Activated CD8-positive, alpha-beta T cell treated with anti-CD3 and anti-CD28 coated beads for 36 hours (primary cell): ENCODE data around the gene HMGA1. TPM values are rescaled to one million over a fixed set of nuclear protein-coding genes. Genes with fewer than 3 reads are reported as not detected.

Source experiments
- ATAC-seq: fragments of 200-7000 bp; cut with Tn5 transposase; one replicate; pipeline ENCODE4 v1.10.0; 2021; ENCODE audit warnings: mild to moderate bottlenecking, moderate library complexity
- CTCF ChIA-PET: fragments of 350-600 bp; sonication (Branson Sonifier 250); formaldehyde crosslinking; loops from one replicate; lab custom pipeline; 2021; ENCODE audit warnings: antibody characterized with exemption; lab: Charles Lee
- POLR2A ChIA-PET: fragments of 350-600 bp; sonication (Branson Sonifier 250); formaldehyde crosslinking; loops from one replicate; lab custom pipeline; 2021; ENCODE audit warnings: antibody characterized with exemption; lab: Charles Lee
- DNase-seq: peaks from one replicate; pipeline ENCODE4 v3.0.0-alpha.2; 2020
- H3K27ac Mint-ChIP-seq: one replicate; pipeline ENCODE4 v1.8.0; 2021; ENCODE audit warnings: mild to moderate bottlenecking, mixed read lengths
- H3K27me3 Mint-ChIP-seq: one replicate; pipeline ENCODE4 v1.8.0; 2021; ENCODE audit warnings: mixed read lengths
- H3K36me3 Mint-ChIP-seq: one replicate; pipeline ENCODE4 v1.8.0; 2021; ENCODE audit warnings: low read depth, mixed read lengths
- H3K4me1 Mint-ChIP-seq: one replicate; pipeline ENCODE4 v1.8.0; 2021; ENCODE audit warnings: low read depth, mixed read lengths
- H3K4me3 Mint-ChIP-seq: one replicate; pipeline ENCODE4 v1.8.0; 2021; ENCODE audit warnings: mild to moderate bottlenecking, moderate library complexity, mixed read lengths
- H3K9me3 Mint-ChIP-seq: one replicate; pipeline ENCODE4 v1.8.0; 2021; ENCODE audit warnings: mixed read lengths
- CTCF ChIP-seq: fragments of 200-600 bp; IDR thresholded peaks from one replicate; pipeline ENCODE4 v1.8.0; 2022; ENCODE audit warnings: antibody characterized with exemption, mild to moderate bottlenecking
- intact Hi-C: fragments of 100-400 bp; cut with micrococcal nuclease; formaldehyde crosslinking; loops from one replicate; pipeline ENCODE4 v1.10.0; 2022
- total RNA-seq, 2 experiments: library from RNA; stranded (reverse); gene quantifications; one replicate each; pipeline ENCODE4 v1.2.3, GENCODE V29; 2021

HMGA1 gene
- total RNA-seq, 2 experiments from 2014 or later: 683 to 709 TPM

- Mint-ChIP-seq H3K27ac (peak overlapping the region; percentile 53), H3K4me3 (peak overlapping the region; percentile 4), H3K36me3 (peaks cover 15% of the 10 kb centered on the region), H3K9me3 (no peaks in the 10 kb centered on the region), H3K4me1 (peaks cover 13% of the 10 kb centered on the region), H3K27me3 (no peaks in the 10 kb centered on the region)
- TF ChIP-seq CTCF: no peak
- intact Hi-C loops: loop anchor here (5.0 kb wide), 1 partner anchor 37 kb away; no protein-coding TSS in a partner anchor
- no peak for ATAC-seq
- POLR2A ChIA-PET: no interaction called here
- CTCF ChIA-PET: no interaction called here
- DNase-seq: no peak
These were observed 1.9 kb upstream of the HMGA1 start for GRCh38 chr6:34234667-34235306.

DNA sequence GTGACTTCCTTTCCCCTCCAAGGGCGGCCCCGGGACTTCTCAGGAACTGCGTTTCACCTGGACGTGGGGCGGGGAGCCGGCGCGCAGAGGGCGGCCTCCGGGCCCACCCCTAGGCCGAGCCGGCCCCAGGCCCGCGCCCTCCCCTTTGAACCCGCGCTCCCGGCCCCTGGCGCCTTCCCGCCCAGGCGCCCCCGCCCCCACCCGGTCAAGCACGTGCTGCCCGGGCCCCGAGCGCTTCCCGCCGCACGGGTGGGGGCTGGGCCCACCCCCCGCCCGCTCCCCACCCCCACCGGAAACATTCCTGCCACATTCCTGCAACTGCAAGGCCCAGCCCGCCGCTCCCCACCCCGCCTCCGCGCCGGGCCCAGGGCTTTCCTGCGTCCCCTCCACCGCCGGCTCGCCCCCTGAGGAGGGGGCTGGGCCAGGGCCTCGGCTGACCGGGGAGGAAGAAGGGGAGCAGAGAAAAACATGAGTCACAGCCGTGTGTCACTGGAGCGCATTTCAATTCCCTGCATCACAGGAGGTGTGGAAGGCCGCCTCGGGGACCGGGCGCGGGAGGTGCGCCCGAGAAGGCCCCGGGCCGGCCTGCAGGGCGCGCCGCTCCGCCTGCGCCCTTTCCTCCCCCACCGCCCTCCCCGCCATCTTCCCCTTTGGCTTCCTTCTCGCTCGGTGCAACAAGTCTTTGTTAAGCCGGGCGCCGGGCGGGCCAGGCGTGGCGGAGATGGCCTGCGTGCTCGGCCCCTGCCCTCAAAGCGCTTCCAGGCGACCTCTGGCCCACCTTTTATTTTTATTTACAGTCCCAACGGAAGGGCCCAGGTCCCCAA, 1.2 kb upstream of the HMGA1 start:
- H3K36me3 Mint-ChIP-seq: peaks cover 22% of the 10 kb centered on the region
- intact Hi-C loops: loop anchor here (5.0 kb wide), 1 partner anchor 38 kb away; no protein-coding TSS in a partner anchor
- ChIA-PET CTCF (no interaction called here), POLR2A (interaction anchor here (1.3 to 2.4 kb wide), 10 partner anchors 10 to 190 kb away, joined by 5 to 61 read pairs (median 10); partner anchors contain the start of genes RPS10 and SMIM29)
- no peak for TF ChIP-seq CTCF
- ATAC-seq: peak; percentile 60
- H3K9me3 Mint-ChIP-seq: no peaks in the 10 kb centered on the region
- peaks cover 20% of the 10 kb centered on the region for H3K4me1 Mint-ChIP-seq
- H3K27me3 Mint-ChIP-seq: no peaks in the 10 kb centered on the region
- H3K4me3 Mint-ChIP-seq: peak overlapping the region; percentile 85
- DNase-seq: peak; percentile 77
- H3K27ac Mint-ChIP-seq: peak overlapping the region; percentile 94

DNA sequence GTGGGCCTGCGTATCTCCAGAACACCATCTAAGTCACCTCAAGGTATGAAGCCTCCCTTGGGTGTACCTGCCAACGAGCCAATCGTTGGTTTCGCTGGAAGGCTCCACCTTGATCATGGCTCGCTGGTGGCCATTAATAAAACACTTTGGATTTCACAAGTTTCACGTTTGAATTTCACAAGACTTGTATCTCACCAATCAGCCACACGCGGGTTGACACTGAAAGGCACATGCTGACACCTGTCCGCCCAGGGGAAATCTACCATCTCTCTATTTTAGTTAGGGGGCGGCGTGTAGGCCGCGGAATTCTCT, 586 bp upstream of the HMGA1 start:
- TF ChIP-seq CTCF: no peak
- peaks cover 27% of the 10 kb centered on the region for H3K36me3 Mint-ChIP-seq
- ChIA-PET POLR2A (interaction anchor here (1.3 to 2.4 kb wide), 14 partner anchors 11 to 190 kb away, joined by 5 to 61 read pairs (median 8); partner anchors contain the start of genes NUDT3, RPS10 and SMIM29), CTCF (interaction anchor here (0.7 to 1.5 kb wide), 3 partner anchors 10 to 40 kb away, joined by 3 to 7 read pairs (median 4); no protein-coding TSS in a partner anchor)
- H3K4me3 Mint-ChIP-seq: peak overlapping the region; percentile 85
- peak; percentile 74 for DNase-seq
- H3K4me1 Mint-ChIP-seq: peaks cover 26% of the 10 kb centered on the region
- H3K27me3 Mint-ChIP-seq: no peaks in the 10 kb centered on the region
- ATAC-seq: peak; percentile 32
- intact Hi-C loops: loop anchor here (5.0 kb wide), 1 partner anchor 39 kb away; no protein-coding TSS in a partner anchor
- H3K9me3 Mint-ChIP-seq: no peaks in the 10 kb centered on the region
- H3K27ac Mint-ChIP-seq: peak overlapping the region; percentile 94

GRCh38 chr6:34237316-34237721, 646 bp downstream of the HMGA1 start:
- POLR2A ChIA-PET: interaction anchor here (0.8 to 2.4 kb wide), 17 partner anchors 10 to 520 kb away, joined by 3 to 61 read pairs (median 7); partner anchors contain the start of genes NUDT3, RPS10, SMIM29 and SNRPC
- H3K36me3 Mint-ChIP-seq: peaks cover 40% of the 10 kb centered on the region

More at GRCh38 chr6:34237316-34237721, 646 bp downstream of the HMGA1 start:
- ATAC-seq (no peak), DNase-seq (no peak)
- CTCF ChIA-PET: interaction anchor here (0.9 to 1.5 kb wide), 3 partner anchors 9 to 42 kb away, joined by 3 to 7 read pairs (median 3); partner anchors contain the start of gene SMIM29
- intact Hi-C loops: loop anchor here (5.0 kb wide), 1 partner anchor 40 kb away; no protein-coding TSS in a partner anchor
- Mint-ChIP-seq H3K27ac (no peak overlapping the region), H3K27me3 (no peaks in the 10 kb centered on the region), H3K4me1 (peaks cover 38% of the 10 kb centered on the region), H3K9me3 (no peaks in the 10 kb centered on the region), H3K4me3 (peak overlapping the region; percentile 93)
- no peak for TF ChIP-seq CTCF
